Astrocyte (in vitro differentiated cells and primary cell): ENCODE results near the gene HMCES. TPM values are rescaled to one million over a fixed set of nuclear protein-coding genes. Genes with fewer than 3 reads are reported as not detected.
A peak's percentile ranks its signal among the peaks of the same experiment; 100 is the strongest.

Source experiments
- DNase-seq: peaks from one replicate; pipeline ENCODE4 v3.0.0-alpha.2; 2010; ENCODE audit warnings: low read depth
- FAIRE-seq: peaks from 2 replicates; lab custom pipeline; 2011; peaks lifted over from hg19 to GRCh38; lab: Jason Lieb, UNC
- H2AFZ ChIP-seq: 2 replicates; pipeline ENCODE4 v1.6.0; 2012; ENCODE audit warnings: low read depth, low read length, inconsistent platforms
- H3K27ac ChIP-seq: 2 replicates; pipeline ENCODE4 v1.5.1; 2011; ENCODE audit warnings: low read depth, low read length, inconsistent platforms
- H3K27me3 ChIP-seq: 2 replicates; pipeline ENCODE4 v1.6.0; 2011; ENCODE audit warnings: low read length, inconsistent platforms; ENCODE audit not compliant: insufficient read depth
- H3K36me3 ChIP-seq: 2 replicates; pipeline ENCODE4 v1.5.1; 2011; ENCODE audit warnings: low read length, inconsistent platforms; ENCODE audit not compliant: insufficient read depth
- H3K4me1 ChIP-seq: 2 replicates; pipeline ENCODE4 v1.5.1; 2011; ENCODE audit warnings: low read length, inconsistent platforms; ENCODE audit not compliant: insufficient read depth
- H3K4me2 ChIP-seq: 2 replicates; pipeline ENCODE4 v1.6.0; 2012; ENCODE audit warnings: low read length, inconsistent platforms
- H3K4me3 ChIP-seq: 2 replicates; pipeline ENCODE4 v1.5.1; 2011; ENCODE audit warnings: low read depth, mild to moderate bottlenecking, low read length, inconsistent platforms; ENCODE audit not compliant: insufficient read depth
- H3K79me2 ChIP-seq: 2 replicates; pipeline ENCODE4 v1.6.0; 2012; ENCODE audit warnings: mild to moderate bottlenecking, low read length, inconsistent platforms; ENCODE audit not compliant: insufficient read depth
- H3K9ac ChIP-seq: 2 replicates; pipeline ENCODE4 v1.6.0; 2012; ENCODE audit warnings: mild to moderate bottlenecking, low read length, inconsistent platforms
- H3K9me3 ChIP-seq: 2 replicates; pipeline ENCODE4 v1.5.1; 2012; ENCODE audit warnings: low read depth, mild to moderate bottlenecking, low read length, inconsistent platforms; ENCODE audit not compliant: insufficient read depth
- H4K20me1 ChIP-seq: 2 replicates; pipeline ENCODE4 v1.6.0; 2012; ENCODE audit warnings: low read length, inconsistent platforms; ENCODE audit not compliant: insufficient read depth
- H3K27ac Mint-ChIP-seq: one replicate; pipeline ENCODE4 v1.8.0; 2021; ENCODE audit warnings: mild to moderate bottlenecking, mixed read lengths; ENCODE audit not compliant: unreplicated experiment
- H3K27me3 Mint-ChIP-seq: one replicate; pipeline ENCODE4 v1.8.0; 2021; ENCODE audit warnings: low read depth, mixed read lengths; ENCODE audit not compliant: unreplicated experiment
- H3K36me3 Mint-ChIP-seq: one replicate; pipeline ENCODE4 v1.8.0; 2021; ENCODE audit warnings: low read depth, mixed read lengths; ENCODE audit not compliant: unreplicated experiment
- H3K4me1 Mint-ChIP-seq: one replicate; pipeline ENCODE4 v1.8.0; 2021; ENCODE audit warnings: low read depth, mixed read lengths; ENCODE audit not compliant: unreplicated experiment
- H3K4me3 Mint-ChIP-seq: one replicate; pipeline ENCODE4 v1.8.0; 2021; ENCODE audit warnings: mild to moderate bottlenecking, moderate library complexity, mixed read lengths; ENCODE audit not compliant: unreplicated experiment
- H3K9me3 Mint-ChIP-seq: one replicate; pipeline ENCODE4 v1.8.0; 2021; ENCODE audit warnings: mild to moderate bottlenecking, mixed read lengths; ENCODE audit not compliant: unreplicated experiment
- CTCF ChIP-seq: IDR thresholded peaks from 2 replicates; pipeline ENCODE4 v1.5.1; 2011; ENCODE audit warnings: low read depth, mild to moderate bottlenecking, inconsistent platforms, low read length, moderate library complexity; ENCODE audit not compliant: insufficient read depth
- EZH2 ChIP-seq: IDR thresholded peaks from 2 replicates; pipeline ENCODE4 v1.6.1; 2012; ENCODE audit warnings: mild to moderate bottlenecking, low read length, inconsistent platforms; ENCODE audit not compliant: insufficient read depth
- total RNA-seq: library from RNA; stranded (reverse); gene quantifications from 2 replicates; pipeline ENCODE4 v1.2.1, GENCODE V29; 2021

HMCES gene
- total RNA-seq, 1 donor from 2014 or later, result 27.4 TPM

GRCh38 chr3:129282727-129283327 lies 4.2 kb downstream of the HMCES start:
- Histone ChIP-seq H2AFZ (no peak overlapping the region), H3K79me2 (peaks cover 25% of the 10 kb centered on the region), H3K36me3 (peaks cover 12% of the 10 kb centered on the region), H3K27ac (peak overlapping the region; percentile 66), H3K4me2 (peak overlapping the region; percentile 54), H3K4me3 (no peak overlapping the region), H3K9ac (peak overlapping the region; percentile 23), H3K4me1 (peaks cover 17% of the 10 kb centered on the region), H3K27me3 (no peaks in the 10 kb centered on the region), H4K20me1 (peaks cover 23% of the 10 kb centered on the region), H3K9me3 (no peaks in the 10 kb centered on the region)
- Mint-ChIP-seq H3K4me1 (peaks cover 6% of the 10 kb centered on the region), H3K36me3 (peaks cover 4% of the 10 kb centered on the region), H3K9me3 (no peaks in the 10 kb centered on the region), H3K27me3 (no peaks in the 10 kb centered on the region), H3K27ac (no peak overlapping the region), H3K4me3 (no peak overlapping the region)
- FAIRE-seq (no peak), DNase-seq (peak; percentile 81)
- TF ChIP-seq EZH2, result no peak
- TF ChIP-seq CTCF, result no peak

- TF ChIP-seq CTCF, result no peak
- H3K27ac Mint-ChIP-seq, result no peak overlapping the region
Observed at GRCh38 chr3:129286081-129286480, 7.4 kb downstream of the HMCES start.

GRCh38 chr3:129288446-129288845 lies 9.8 kb downstream of the HMCES start:
- Histone ChIP-seq H3K27me3 (no peaks in the 10 kb centered on the region), H3K36me3 (peaks cover 20% of the 10 kb centered on the region), H3K4me1 (no peaks in the 10 kb centered on the region), H3K79me2 (peaks cover 2% of the 10 kb centered on the region), H3K4me3 (no peak overlapping the region), H3K4me2 (no peak overlapping the region), H2AFZ (no peak overlapping the region), H3K27ac (no peak overlapping the region), H3K9ac (no peak overlapping the region), H3K9me3 (no peaks in the 10 kb centered on the region), H4K20me1 (peaks cover 7% of the 10 kb centered on the region)
- H3K27ac Mint-ChIP-seq, result no peak overlapping the region
- TF ChIP-seq CTCF (no peak), EZH2 (no peak)
- no peaks in the 10 kb centered on the region for H3K4me1 Mint-ChIP-seq
- H3K36me3 Mint-ChIP-seq, result peaks cover 6% of the 10 kb centered on the region
- DNase-seq (no peak), FAIRE-seq (no peak)
- H3K9me3 Mint-ChIP-seq, result no peaks in the 10 kb centered on the region
- H3K4me3 Mint-ChIP-seq, result no peak overlapping the region
- H3K27me3 Mint-ChIP-seq, result no peaks in the 10 kb centered on the region

More at GRCh38 chr3:129286081-129286480, 7.4 kb downstream of the HMCES start:
- Histone ChIP-seq H3K36me3 (peaks cover 17% of the 10 kb centered on the region), H2AFZ (no peak overlapping the region), H3K4me3 (no peak overlapping the region), H3K4me1 (peaks cover 13% of the 10 kb centered on the region), H3K9ac (no peak overlapping the region), H3K79me2 (peaks cover 8% of the 10 kb centered on the region), H3K9me3 (no peaks in the 10 kb centered on the region), H3K27ac (no peak overlapping the region), H4K20me1 (peaks cover 16% of the 10 kb centered on the region), H3K4me2 (no peak overlapping the region), H3K27me3 (no peaks in the 10 kb centered on the region)
- DNase-seq (no peak), FAIRE-seq (no peak)
- Mint-ChIP-seq H3K9me3 (no peaks in the 10 kb centered on the region), H3K4me1 (peaks cover 5% of the 10 kb centered on the region), H3K36me3 (peaks cover 7% of the 10 kb centered on the region), H3K27me3 (no peaks in the 10 kb centered on the region), H3K4me3 (no peak overlapping the region)
